ENCODE measurements around the gene KRTAP9-2.
"Not testable (repeated sequence)": the region's sequence is repeated elsewhere in the genome, so short reads cannot be mapped to it uniquely, and the experiment has no call there.

The KRTAP9-2 gene

DNA sequence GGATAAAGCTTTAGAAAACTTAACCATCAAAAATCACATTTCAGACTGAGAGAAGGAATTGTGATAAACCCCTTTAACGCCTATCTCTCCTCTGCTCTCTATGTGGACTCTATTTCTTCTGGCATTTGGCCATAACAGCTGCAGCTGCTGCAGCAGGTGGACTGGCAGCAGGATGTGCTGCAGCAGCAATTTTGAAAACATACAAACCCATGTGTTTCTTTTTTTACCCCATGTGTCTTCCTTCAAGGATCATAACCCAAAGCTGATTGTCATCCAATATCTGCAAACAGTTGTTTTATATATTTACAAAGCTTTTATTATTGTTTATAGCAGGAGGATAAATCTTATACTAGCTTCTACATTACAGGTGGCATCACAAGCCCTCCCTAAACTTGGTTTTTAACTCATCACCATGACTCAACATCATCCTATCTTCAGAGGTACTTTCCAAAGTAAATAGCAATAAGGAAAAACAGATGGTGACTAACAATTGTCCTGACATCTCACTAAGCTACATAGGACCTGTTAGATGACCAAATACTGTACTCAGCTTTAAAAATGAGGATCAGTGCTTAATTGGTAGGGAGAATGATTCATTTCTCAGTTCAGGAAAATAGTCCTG, 14.5 kb upstream of the KRTAP9-2 start:
- H3K27ac Mint-ChIP-seq = no peak overlapping the region
- H3K36me3 Mint-ChIP-seq (ENCODE audit: low read depth) = no peaks in the 10 kb centered on the region
- H3K4me1 Mint-ChIP-seq (ENCODE audit: low read depth) = no peaks in the 10 kb centered on the region
- H3K9me3 Mint-ChIP-seq = no peaks in the 10 kb centered on the region
- peaks cover 27% of the 10 kb centered on the region for H3K27me3 Mint-ChIP-seq
- intact Hi-C loops (cut with micrococcal nuclease) = no loop called here
- no peak overlapping the region for H3K4me3 Mint-ChIP-seq

DNA sequence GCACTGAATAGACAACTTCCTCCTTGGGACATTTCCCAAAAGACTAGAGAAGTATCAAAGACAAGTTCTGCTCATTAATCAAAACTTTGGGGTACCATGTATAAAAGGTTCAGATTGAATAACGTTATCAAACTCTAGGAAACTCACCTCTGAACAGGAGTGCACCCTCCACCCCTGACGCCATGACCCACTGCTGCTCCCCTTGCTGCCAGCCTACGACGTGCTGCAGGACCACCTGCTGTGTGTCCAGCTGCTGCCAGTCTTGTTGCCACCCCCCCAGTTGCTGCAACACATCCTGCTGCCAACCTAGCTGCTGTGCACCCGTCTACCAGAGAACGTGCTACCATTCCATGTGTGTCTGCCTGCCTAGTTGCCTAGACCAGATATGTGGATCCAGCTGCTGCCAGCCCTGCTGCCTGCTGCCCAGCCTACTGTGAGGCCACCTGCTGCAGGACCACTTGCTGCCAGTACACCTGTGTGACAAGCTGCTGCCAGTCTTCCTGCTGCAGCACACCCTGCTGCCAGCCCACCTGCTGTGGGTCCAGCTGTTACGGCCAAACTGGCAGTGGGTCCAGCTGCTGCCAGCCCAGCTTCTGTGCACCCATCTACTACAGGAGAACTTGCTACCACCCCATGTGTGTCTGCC, 13.8 kb upstream of the KRTAP9-2 start:
- intact Hi-C loops (cut with micrococcal nuclease) = no loop called here
- no peak overlapping the region for H3K27ac Mint-ChIP-seq

DNA sequence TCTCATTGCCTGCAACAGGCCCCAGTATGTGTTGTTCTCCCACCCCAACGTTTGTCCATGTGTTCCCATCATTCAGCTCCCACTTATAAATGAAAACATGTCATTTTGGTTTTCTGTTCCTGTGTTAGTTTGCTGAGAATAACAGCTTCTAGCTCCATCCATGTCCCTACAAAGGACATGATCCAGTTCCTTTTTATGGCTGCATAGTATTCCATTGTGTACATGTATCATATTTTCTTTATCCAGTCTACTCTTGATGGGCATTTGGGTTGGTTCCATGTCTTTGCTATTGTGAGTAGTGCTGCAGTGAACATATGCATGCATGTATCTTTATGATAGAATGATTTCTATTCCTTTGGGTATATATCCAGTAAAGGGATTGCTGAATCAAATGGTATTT, 10.8 kb upstream of the KRTAP9-2 start:
- no peaks in the 10 kb centered on the region for H3K36me3 Mint-ChIP-seq (ENCODE audit: low read depth)
- no peak overlapping the region for H3K27ac Mint-ChIP-seq
- peaks cover 7% of the 10 kb centered on the region for H3K27me3 Mint-ChIP-seq
- no peak overlapping the region for H3K4me3 Mint-ChIP-seq
- no peaks in the 10 kb centered on the region for H3K4me1 Mint-ChIP-seq (ENCODE audit: low read depth)
- peaks cover 10% of the 10 kb centered on the region for H3K9me3 Mint-ChIP-seq
- intact Hi-C loops (cut with micrococcal nuclease) = no loop called here

More for the DNA sequence above, 13.8 kb upstream of the KRTAP9-2 start:
- Mint-ChIP-seq H3K27me3 (peaks cover 26% of the 10 kb centered on the region), H3K36me3 (ENCODE audit: low read depth) (no peaks in the 10 kb centered on the region), H3K9me3 (no peaks in the 10 kb centered on the region), H3K4me3 (no peak overlapping the region), H3K4me1 (ENCODE audit: low read depth) (no peaks in the 10 kb centered on the region)

DNA sequence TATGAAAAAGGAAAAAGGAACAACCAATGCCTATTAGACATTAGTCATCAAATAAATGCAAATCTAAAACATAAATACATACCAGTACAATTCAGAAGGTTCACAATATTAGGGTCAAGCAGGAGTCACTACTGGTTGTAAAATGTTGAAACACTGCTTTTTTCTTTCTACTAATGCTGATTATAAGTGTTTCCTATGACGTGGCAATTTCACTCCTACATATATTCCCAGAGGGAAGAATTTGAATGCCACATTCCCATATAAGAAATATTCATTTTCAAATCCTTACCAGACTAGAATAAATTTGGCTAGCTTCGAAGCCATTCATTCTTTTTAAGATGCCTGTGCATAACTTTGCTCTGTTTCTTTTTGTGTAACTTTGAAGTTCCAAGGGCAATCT, 2.6 kb upstream of the KRTAP9-2 start:
- Mint-ChIP-seq H3K9me3 (peaks cover 10% of the 10 kb centered on the region), H3K4me1 (ENCODE audit: low read depth) (no peaks in the 10 kb centered on the region), H3K36me3 (ENCODE audit: low read depth) (no peaks in the 10 kb centered on the region), H3K27me3 (peaks cover 14% of the 10 kb centered on the region), H3K4me3 (no peak overlapping the region), H3K27ac (no peak overlapping the region)
- intact Hi-C loops (cut with micrococcal nuclease) = no loop called here

DNA sequence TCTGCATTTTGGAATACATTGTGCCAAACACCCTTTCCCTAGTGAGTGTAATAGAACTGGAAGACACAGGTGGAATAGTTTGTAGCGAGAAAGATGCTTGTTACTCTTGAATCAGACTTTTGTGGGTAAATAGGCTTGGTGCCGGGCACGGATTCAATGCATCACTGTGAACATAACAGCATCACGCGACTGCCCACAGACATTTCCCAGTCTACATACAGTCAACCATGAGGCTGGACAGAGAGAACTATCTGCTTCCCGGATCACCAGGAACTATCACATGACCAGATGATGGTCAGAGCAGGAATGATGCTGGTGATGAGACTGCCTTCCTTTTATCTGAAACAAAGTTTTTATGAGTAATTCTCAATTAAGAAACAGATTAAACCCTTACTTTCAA, 397 bp upstream of the KRTAP9-2 start:
- Mint-ChIP-seq H3K4me1 (ENCODE audit: low read depth) (no peaks in the 10 kb centered on the region), H3K27ac (no peak overlapping the region), H3K4me3 (no peak overlapping the region), H3K36me3 (ENCODE audit: low read depth) (no peaks in the 10 kb centered on the region), H3K27me3 (peaks cover 9% of the 10 kb centered on the region), H3K9me3 (no peaks in the 10 kb centered on the region)
- intact Hi-C loops (cut with micrococcal nuclease) = no loop called here

DNA sequence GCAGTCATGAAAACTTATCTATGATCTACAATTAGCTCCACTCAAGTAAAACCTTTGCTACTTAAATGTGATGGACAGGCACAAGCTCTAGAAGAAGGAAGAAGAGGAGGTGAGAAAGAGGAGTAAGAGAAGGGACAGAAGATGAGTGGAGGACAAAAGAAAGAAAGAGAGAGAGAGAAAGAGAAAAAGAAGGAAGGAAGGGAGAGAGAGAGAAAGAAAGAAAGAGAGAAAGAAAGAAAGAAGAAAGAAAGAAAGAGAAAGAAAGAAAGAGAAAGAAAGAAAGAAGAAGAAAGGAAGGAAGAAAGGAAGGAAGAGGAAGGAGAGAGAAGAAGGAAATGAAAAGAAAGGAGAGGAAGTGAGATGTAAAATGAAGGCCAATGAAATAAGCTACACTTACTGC, 3.6 kb downstream of the KRTAP9-2 start:
- Mint-ChIP-seq H3K9me3 (no peaks in the 10 kb centered on the region), H3K4me3 (no peak overlapping the region), H3K27me3 (peaks cover 21% of the 10 kb centered on the region), H3K36me3 (ENCODE audit: low read depth) (no peaks in the 10 kb centered on the region), H3K27ac (no peak overlapping the region), H3K4me1 (ENCODE audit: low read depth) (no peaks in the 10 kb centered on the region)
- intact Hi-C loops (cut with micrococcal nuclease) = no loop called here

DNA sequence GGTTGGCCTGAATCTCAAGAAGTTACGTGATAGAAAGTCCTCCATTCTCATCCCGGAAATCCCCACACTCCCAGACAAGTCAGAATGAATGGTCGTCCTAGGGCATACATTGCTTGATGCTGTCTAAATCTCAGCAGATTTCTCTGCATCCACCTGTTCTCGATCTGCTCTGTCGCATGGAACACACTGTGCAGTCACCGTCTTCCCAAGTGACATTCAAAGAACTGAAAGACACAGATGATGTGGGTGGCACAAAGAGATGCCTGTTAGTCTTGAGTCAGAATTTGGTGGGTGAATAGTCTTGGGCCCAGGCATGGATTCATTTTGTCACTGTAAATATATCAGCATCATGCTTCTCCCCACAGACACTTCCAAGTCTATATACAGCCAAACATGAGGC, 5.3 kb downstream of the KRTAP9-2 start:
- H3K27me3 Mint-ChIP-seq = peaks cover 23% of the 10 kb centered on the region
- H3K27ac Mint-ChIP-seq = no peak overlapping the region
- H3K4me1 Mint-ChIP-seq (ENCODE audit: low read depth) = no peaks in the 10 kb centered on the region
- no peaks in the 10 kb centered on the region for H3K9me3 Mint-ChIP-seq
- intact Hi-C loops (cut with micrococcal nuclease) = no loop called here
- no peaks in the 10 kb centered on the region for H3K36me3 Mint-ChIP-seq (ENCODE audit: low read depth)
- no peak overlapping the region for H3K4me3 Mint-ChIP-seq

DNA sequence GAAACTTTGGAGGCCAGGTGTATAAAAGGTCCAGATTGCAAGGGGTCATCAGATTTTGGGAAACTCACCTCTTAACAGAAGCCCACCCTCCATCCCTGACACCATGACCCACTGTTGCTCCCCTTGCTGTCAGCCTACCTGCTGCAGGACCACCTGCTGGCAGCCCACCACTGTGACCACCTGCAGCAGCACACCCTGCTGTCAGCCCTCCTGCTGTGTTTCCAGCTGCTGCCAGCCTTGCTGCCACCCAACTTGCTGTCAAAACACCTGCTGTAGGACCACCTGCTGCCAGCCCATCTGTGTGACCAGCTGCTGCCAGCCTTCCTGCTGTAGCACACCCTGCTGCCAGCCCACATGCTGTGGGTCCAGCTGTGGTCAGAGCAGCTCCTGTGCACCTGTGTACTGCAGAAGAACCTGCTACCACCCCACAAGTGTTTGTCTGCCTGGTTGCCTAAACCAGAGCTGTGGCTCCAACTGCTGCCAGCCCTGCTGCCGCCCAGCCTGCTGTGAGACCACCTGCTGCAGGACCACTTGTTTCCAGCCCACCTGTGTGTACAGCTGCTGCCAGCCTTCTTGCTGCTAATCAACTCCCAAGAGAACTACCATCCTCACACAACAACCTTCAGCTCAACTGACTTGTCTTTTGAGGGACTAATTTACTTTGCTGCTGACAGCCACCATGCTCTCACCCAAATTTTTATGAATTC, 6.1 kb downstream of the KRTAP9-2 start, which contains the start of gene KRTAP9-3:
KRTAP9-3 (plus strand) TSS at position 51 of the 707 bp plus-strand sequence; CDS start at position 104, 53 bp downstream.
- H3K27me3 Mint-ChIP-seq = peaks cover 21% of the 10 kb centered on the region
- H3K36me3 Mint-ChIP-seq (ENCODE audit: low read depth); H3K4me1 Mint-ChIP-seq (ENCODE audit: low read depth); H3K9me3 Mint-ChIP-seq; intact Hi-C loops (cut with micrococcal nuclease); H3K4me3 Mint-ChIP-seq; H3K27ac Mint-ChIP-seq: not testable (repeated sequence)

DNA sequence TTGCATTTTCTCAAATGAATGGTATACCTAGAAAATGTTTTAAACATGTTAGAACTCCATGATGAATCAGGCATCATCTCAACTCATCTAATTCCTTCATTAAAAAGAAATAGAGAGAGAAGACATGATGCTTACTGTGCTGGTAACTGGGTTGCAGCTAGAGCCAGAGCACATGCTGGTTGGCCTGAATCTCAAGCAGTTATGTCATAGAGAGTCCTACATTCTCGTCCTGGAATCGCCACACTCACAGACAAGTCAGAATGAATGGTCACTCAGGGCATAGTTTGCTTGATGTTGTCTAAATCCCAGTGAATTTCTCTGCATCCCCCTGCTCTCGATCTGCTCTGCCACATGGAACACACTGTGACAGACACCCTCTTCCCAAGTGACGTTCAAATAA, 10.7 kb downstream of the KRTAP9-2 start:
- intact Hi-C loops (cut with micrococcal nuclease) = not testable (repeated sequence)

DNA sequence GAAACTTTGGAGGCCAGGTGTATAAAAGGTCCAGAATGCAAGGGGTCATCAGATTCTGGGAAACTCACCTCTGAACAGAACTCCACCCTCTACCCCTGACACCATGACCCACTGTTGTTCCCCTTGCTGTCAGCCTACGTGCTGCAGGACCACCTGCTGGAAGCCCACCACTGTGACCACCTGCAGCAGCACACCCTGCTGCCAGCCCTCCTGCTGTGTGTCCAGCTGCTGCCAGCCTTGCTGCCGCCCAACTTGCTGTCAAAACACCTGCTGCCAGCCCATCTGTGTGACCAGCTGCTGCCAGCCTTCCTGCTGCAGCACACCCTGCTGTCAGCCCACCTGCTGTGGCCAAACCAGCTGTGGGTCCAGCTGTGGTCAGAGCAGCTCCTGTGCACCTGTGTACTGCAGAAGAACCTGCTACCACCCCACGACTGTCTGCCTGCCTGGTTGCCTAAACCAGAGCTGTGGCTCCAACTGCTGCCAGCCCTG, 11.5 kb downstream of the KRTAP9-2 start, which contains the start of gene KRTAP9-8:
KRTAP9-8 (plus strand) TSS at position 51 of the 489 bp plus-strand sequence; CDS start at position 104, 53 bp downstream.
- peaks cover 17% of the 10 kb centered on the region for H3K27me3 Mint-ChIP-seq
- H3K4me3 Mint-ChIP-seq; H3K9me3 Mint-ChIP-seq; H3K36me3 Mint-ChIP-seq (ENCODE audit: low read depth); H3K27ac Mint-ChIP-seq; H3K4me1 Mint-ChIP-seq (ENCODE audit: low read depth); intact Hi-C loops (cut with micrococcal nuclease): not testable (repeated sequence)

More for the DNA sequence above, 10.7 kb downstream of the KRTAP9-2 start:
- H3K36me3 Mint-ChIP-seq (ENCODE audit: low read depth); H3K4me3 Mint-ChIP-seq; H3K4me1 Mint-ChIP-seq (ENCODE audit: low read depth); H3K9me3 Mint-ChIP-seq; H3K27ac Mint-ChIP-seq: not testable (repeated sequence)
- H3K27me3 Mint-ChIP-seq = peaks cover 21% of the 10 kb centered on the region

DNA sequence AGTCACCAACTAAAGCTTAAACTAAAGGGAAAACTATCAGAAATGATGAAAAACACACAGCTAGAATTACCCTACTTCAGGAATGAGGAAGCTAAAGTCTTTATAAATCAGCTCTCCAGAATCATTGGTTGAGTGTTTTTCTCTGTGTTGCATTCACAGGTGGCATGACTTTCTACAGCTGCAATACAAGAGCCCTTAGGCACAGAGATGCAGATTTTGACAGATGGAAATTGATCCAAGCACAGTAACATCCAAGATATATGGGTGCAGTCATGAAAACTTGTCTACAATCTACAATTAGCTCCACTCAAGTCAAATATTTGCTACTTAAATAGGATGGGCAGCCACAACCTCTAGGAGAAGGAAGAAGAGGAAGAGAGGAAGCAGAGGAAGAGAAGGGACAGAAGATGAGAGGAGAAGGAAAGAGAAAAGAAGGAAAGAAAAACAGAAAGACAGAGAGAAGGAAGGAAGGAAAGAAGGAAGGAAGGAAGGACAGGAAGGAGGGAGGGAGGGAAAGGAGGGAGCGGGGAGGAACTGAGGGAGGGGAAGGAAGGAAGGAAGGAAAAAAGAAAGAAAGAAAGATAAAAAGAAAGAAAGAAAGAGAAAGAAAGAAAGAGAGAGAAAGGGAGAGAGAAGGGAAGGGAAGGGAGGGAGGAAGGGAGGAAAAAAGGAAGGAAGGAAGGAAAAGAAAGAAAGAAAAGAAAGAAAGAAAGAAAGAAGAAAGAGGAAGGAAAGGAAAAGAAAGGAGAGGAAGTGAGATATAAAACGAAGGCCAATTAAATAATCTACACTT, 20.7 kb downstream of the KRTAP9-2 start:
- H3K9me3 Mint-ChIP-seq; H3K36me3 Mint-ChIP-seq (ENCODE audit: low read depth); H3K4me1 Mint-ChIP-seq (ENCODE audit: low read depth); H3K4me3 Mint-ChIP-seq; H3K27ac Mint-ChIP-seq; intact Hi-C loops (cut with micrococcal nuclease): not testable (repeated sequence)
- peaks cover 17% of the 10 kb centered on the region for H3K27me3 Mint-ChIP-seq

DNA sequence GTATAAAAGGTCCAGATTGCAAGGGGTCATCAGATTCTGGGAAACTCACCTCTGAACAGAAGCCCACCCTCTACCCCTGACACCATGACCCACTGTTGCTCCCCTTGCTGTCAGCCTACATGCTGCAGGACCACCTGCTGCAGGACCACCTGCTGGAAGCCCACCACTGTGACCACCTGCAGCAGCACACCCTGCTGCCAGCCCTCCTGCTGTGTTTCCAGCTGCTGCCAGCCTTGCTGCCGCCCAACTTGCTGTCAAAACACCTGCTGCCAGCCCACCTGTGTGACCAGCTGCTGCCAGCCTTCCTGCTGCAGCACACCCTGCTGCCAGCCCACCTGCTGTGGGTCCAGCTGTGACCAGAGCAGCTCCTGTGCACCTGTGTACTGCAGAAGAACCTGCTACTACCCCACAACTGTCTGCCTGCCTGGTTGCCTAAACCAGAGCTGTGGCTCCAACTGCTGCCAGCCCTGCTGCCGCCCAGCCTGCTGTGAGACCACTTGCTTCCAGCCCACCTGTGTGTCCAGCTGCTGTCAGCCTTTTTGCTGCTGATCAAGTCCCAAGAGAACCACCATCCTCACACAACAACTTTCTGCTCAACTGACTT, 23.3 kb downstream of the KRTAP9-2 start, which contains the start of gene KRTAP9-4:
KRTAP9-4 (plus strand) TSS at position 51 of the 604 bp plus-strand sequence; CDS start at position 85, 34 bp downstream.
- not testable (repeated sequence) for H3K9me3 Mint-ChIP-seq; H3K4me1 Mint-ChIP-seq (ENCODE audit: low read depth)

DNA sequence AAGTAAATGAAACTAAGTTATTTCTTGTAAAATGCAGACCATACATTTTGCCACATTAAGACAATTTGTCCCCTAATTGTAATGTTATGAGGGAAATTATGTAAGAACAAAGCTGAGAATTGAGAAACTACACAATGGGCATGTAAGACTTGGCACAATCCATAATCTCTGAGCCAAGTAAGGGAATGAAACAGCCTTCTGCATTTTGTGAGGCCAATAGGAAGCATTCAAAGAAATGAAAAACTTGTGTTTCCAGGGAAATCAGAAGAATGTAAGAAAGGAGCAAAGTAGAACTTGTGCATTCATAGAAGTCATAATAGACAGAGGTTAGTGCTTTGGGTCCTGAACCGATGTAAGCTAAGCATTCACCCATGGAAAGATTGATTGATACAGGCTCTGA, 24.8 kb downstream of the KRTAP9-2 start:
- Mint-ChIP-seq H3K9me3 (no peaks in the 10 kb centered on the region), H3K4me1 (ENCODE audit: low read depth) (no peaks in the 10 kb centered on the region), H3K4me3 (no peak overlapping the region), H3K27ac (no peak overlapping the region), H3K27me3 (peaks cover 24% of the 10 kb centered on the region), H3K36me3 (ENCODE audit: low read depth) (no peaks in the 10 kb centered on the region)
- intact Hi-C loops (cut with micrococcal nuclease) = no loop called here

More for the DNA sequence above, 23.3 kb downstream of the KRTAP9-2 start, which contains the start of gene KRTAP9-4:
- H3K36me3 Mint-ChIP-seq (ENCODE audit: low read depth); H3K27ac Mint-ChIP-seq; intact Hi-C loops (cut with micrococcal nuclease); H3K4me3 Mint-ChIP-seq: not testable (repeated sequence)
- peaks cover 18% of the 10 kb centered on the region for H3K27me3 Mint-ChIP-seq

Data from dendritic cell treated with granulocyte-macrophage colony-stimulating factor and Interleukin-4, amounts not matched to agents 40 ng/mL and 50 ng/mL, for 4 days (primary cell).